GM19455 (cell line): ENCODE results near the gene ARHGEF17.
"Not testable (repeated sequence)": the region's sequence is repeated elsewhere in the genome, so short reads cannot be mapped to it uniquely, and the experiment has no call there.

Source experiments
- ATAC-seq: cut with Tn5 transposase; IDR thresholded peaks from one replicate; pipeline ENCODE4 v1.9.1; 2021; ENCODE audit not compliant: unreplicated experiment

The ARHGEF17 gene

GRCh38 chr11:73308003-73308960 lies at the start of gene ARHGEF17:
TSS of gene ARHGEF17 (plus strand) at chr11:73308276. CDS start at chr11:73308639, 363 bp downstream.
- ATAC-seq = peak; percentile 36

GRCh38 chr11:73259406-73260126 lies 48.5 kb upstream of the ARHGEF17 start:
- ATAC-seq = no peak

GRCh38 chr11:73260127-73260457 lies 48.0 kb upstream of the ARHGEF17 start:
- no peak for ATAC-seq

- ATAC-seq = no peak
These were observed 45.1 kb upstream of the ARHGEF17 start for GRCh38 chr11:73262851-73263495.

- no peak for ATAC-seq
These were observed 44.4 kb upstream of the ARHGEF17 start for GRCh38 chr11:73263640-73264039.

GRCh38 chr11:73265278-73265810 lies 42.7 kb upstream of the ARHGEF17 start:
- no peak for ATAC-seq

GRCh38 chr11:73265853-73266645 lies 42.0 kb upstream of the ARHGEF17 start:
- no peak for ATAC-seq

- no peak for ATAC-seq
These were observed 41.4 kb upstream of the ARHGEF17 start for GRCh38 chr11:73266646-73267020.

- ATAC-seq = no peak
These were observed 40.8 kb upstream of the ARHGEF17 start for GRCh38 chr11:73267122-73267846.

GRCh38 chr11:73267906-73268540 lies 40.1 kb upstream of the ARHGEF17 start:
- ATAC-seq = no peak

GRCh38 chr11:73268671-73269271 lies 39.3 kb upstream of the ARHGEF17 start:
- no peak for ATAC-seq

GRCh38 chr11:73269459-73270015 lies 38.5 kb upstream of the ARHGEF17 start:
- ATAC-seq = no peak

- no peak for ATAC-seq
These were observed 37.8 kb upstream of the ARHGEF17 start for GRCh38 chr11:73270016-73270854.

GRCh38 chr11:73270855-73271477 lies 37.1 kb upstream of the ARHGEF17 start:
- ATAC-seq = no peak

- ATAC-seq = not testable (repeated sequence)
These were observed 36.6 kb upstream of the ARHGEF17 start for GRCh38 chr11:73271478-73271865.

GRCh38 chr11:73271936-73272679 lies 36.0 kb upstream of the ARHGEF17 start, which contains the start of gene P2RY6:
TSS of gene P2RY6 (plus strand) at chr11:73272338. CDS start at chr11:73296519, 24,181 bp downstream.
- no peak for ATAC-seq

- ATAC-seq = no peak
These were observed 35.4 kb upstream of the ARHGEF17 start for GRCh38 chr11:73272680-73273038.
